LNCaP clone FGC (cell line): ENCODE measurements around the gene DOK6.

Experiments
- DNase-seq: peaks from one replicate; pipeline ENCODE4 v3.0.0-alpha.2; 2011; ENCODE audit warnings: low read depth
- H3K4me3 ChIP-seq: 2 replicates; pipeline ENCODE4 v1.5.1; 2011; ENCODE audit warnings: mild to moderate bottlenecking, low read depth, low read length, control low read depth
- CTCF ChIP-seq: IDR thresholded peaks from 2 replicates; pipeline ENCODE4 v1.5.1; 2012; ENCODE audit warnings: mild to moderate bottlenecking; ENCODE audit not compliant: control insufficient read depth, insufficient read depth; ENCODE audit errors: extremely low read depth

The DOK6 gene

GRCh38 chr18:69763002-69763401 is 362.3 kb downstream of the DOK6 start:
- no peak for DNase-seq
- TF ChIP-seq CTCF = no peak

GRCh38 chr18:69763821-69764220 is 363.1 kb downstream of the DOK6 start:
- TF ChIP-seq CTCF = no peak
- H3K4me3 ChIP-seq = no peak overlapping the region
- DNase-seq = no peak

More at GRCh38 chr18:69763002-69763401, 362.3 kb downstream of the DOK6 start:
- no peak overlapping the region for H3K4me3 ChIP-seq

- DNase-seq = no peak
- no peak for TF ChIP-seq CTCF
- H3K4me3 ChIP-seq = no peak overlapping the region
Observed at GRCh38 chr18:69770238-69770637, 369.6 kb downstream of the DOK6 start.

- TF ChIP-seq CTCF = no peak
- DNase-seq = no peak
- H3K4me3 ChIP-seq = no peak overlapping the region
Observed at GRCh38 chr18:69774831-69775230, 374.1 kb downstream of the DOK6 start.

GRCh38 chr18:69777248-69777647 is 376.6 kb downstream of the DOK6 start:
- no peak for TF ChIP-seq CTCF
- DNase-seq = no peak

GRCh38 chr18:69778680-69779079 is 378.0 kb downstream of the DOK6 start:
- DNase-seq = no peak
- TF ChIP-seq CTCF = no peak
- H3K4me3 ChIP-seq = no peak overlapping the region

More at GRCh38 chr18:69777248-69777647, 376.6 kb downstream of the DOK6 start:
- H3K4me3 ChIP-seq = no peak overlapping the region

- no peak for TF ChIP-seq CTCF
- DNase-seq = no peak
- no peak overlapping the region for H3K4me3 ChIP-seq
Observed at GRCh38 chr18:69780851-69781250, 380.2 kb downstream of the DOK6 start.
